IMR-90 (cell line): ENCODE results near the gene UTP14A. TPM values are rescaled to one million over a fixed set of nuclear protein-coding genes. Genes with fewer than 3 reads are reported as not detected.

Experiments
- ATAC-seq: fragments of 200-7000 bp; cut with Tn5 transposase; 2 replicates; pipeline ENCODE4 v1.9.1; 2020; ENCODE audit warnings: low read depth, mild to moderate bottlenecking, moderate library complexity
- BruUV-seq: library from RNA; stranded (reverse); fragments of 400-500 nt; replicated peaks from 2 replicates; lab custom pipeline; 2021; lab: Mats Ljungman, UMichigan
- CTCF ChIA-PET: fragments of 300-600 bp; formaldehyde crosslinking; extraction: SDS; loops from one replicate; lab custom pipeline; 2021; ENCODE audit warnings: antibody characterized with exemption; lab: Yijun Ruan, JAX
- POLR2A ChIA-PET: fragments of 300-600 bp; sonication (Branson Sonifier 250); formaldehyde crosslinking; loops from one replicate; lab custom pipeline; 2022; ENCODE audit warnings: antibody characterized with exemption; ENCODE audit not compliant: unreplicated experiment; lab: Charles Lee
- DNase-seq: peaks from one replicate; pipeline ENCODE4 v3.0.0; 2013
- H2AFZ ChIP-seq: replicated peaks from 2 replicates; pipeline ENCODE3; 2013; ENCODE audit warnings: low read length, mild to moderate bottlenecking; ENCODE audit not compliant: poor library complexity
- H2AK5ac ChIP-seq: 2 replicates; pipeline ENCODE4 v1.6.1; 2013; ENCODE audit warnings: low read depth, low read length, inconsistent platforms
- H2AK9ac ChIP-seq: replicated peaks from 2 replicates; pipeline ENCODE3; 2013; ENCODE audit warnings: mild to moderate bottlenecking, low read depth, low read length, moderate library complexity; ENCODE audit not compliant: poor library complexity
- H2BK120ac ChIP-seq: 2 replicates; pipeline ENCODE4 v1.6.1; 2013; ENCODE audit warnings: low read depth, low read length, inconsistent platforms
- H2BK15ac ChIP-seq: 3 replicates; pipeline ENCODE4 v1.6.1; 2013; ENCODE audit warnings: low read depth, low read length, inconsistent platforms
- H2BK20ac ChIP-seq: 2 replicates; pipeline ENCODE4 v1.6.1; 2013; ENCODE audit warnings: low read depth, mild to moderate bottlenecking, inconsistent platforms, low read length, moderate library complexity
- H2BK5ac ChIP-seq: 2 replicates; pipeline ENCODE4 v1.6.1; 2013; ENCODE audit warnings: mild to moderate bottlenecking, low read depth, low read length, inconsistent platforms; ENCODE audit not compliant: poor library complexity, severe bottlenecking
- H3K14ac ChIP-seq: replicated peaks from 2 replicates; pipeline ENCODE4 v1.6.1; 2013; ENCODE audit warnings: low read depth, low read length, inconsistent platforms
- H3K18ac ChIP-seq: 2 replicates; pipeline ENCODE4 v1.6.1; 2013; ENCODE audit warnings: low read depth, low read length, control low read depth
- H3K23ac ChIP-seq: 2 replicates; pipeline ENCODE4 v1.6.1; 2013; ENCODE audit warnings: low read depth, low read length, inconsistent platforms
- H3K27ac ChIP-seq: 2 replicates; pipeline ENCODE4 v1.5.1; 2013; ENCODE audit warnings: mild to moderate bottlenecking, control low read depth, low read length; ENCODE audit not compliant: insufficient read depth
- H3K27me3 ChIP-seq: 2 replicates; pipeline ENCODE4 v1.6.1; 2013; ENCODE audit warnings: low read length; ENCODE audit not compliant: control insufficient read depth, insufficient read depth
- H3K36me3 ChIP-seq: 2 replicates; pipeline ENCODE4 v1.6.1; 2013; ENCODE audit warnings: low read length, mixed read lengths; ENCODE audit not compliant: control insufficient read depth, insufficient read depth
- H3K4ac ChIP-seq: 2 replicates; pipeline ENCODE4 v1.6.1; 2013; ENCODE audit warnings: low read depth, low read length, inconsistent platforms
- H3K4me1 ChIP-seq: 2 replicates; pipeline ENCODE4 v1.6.1; 2013; ENCODE audit warnings: low read length, mixed read lengths; ENCODE audit not compliant: control insufficient read depth, insufficient read depth
- H3K4me2 ChIP-seq: 2 replicates; pipeline ENCODE4 v1.6.1; 2013; ENCODE audit warnings: low read depth, mild to moderate bottlenecking, control low read depth, low read length, moderate library complexity
- H3K4me3 ChIP-seq: 2 replicates; pipeline ENCODE4 v1.5.1; 2013; ENCODE audit warnings: low read depth, mild to moderate bottlenecking, control low read depth, low read length, moderate library complexity; ENCODE audit not compliant: insufficient read depth
- H3K56ac ChIP-seq: 2 replicates; pipeline ENCODE4 v1.6.1; 2013; ENCODE audit warnings: low read length, inconsistent platforms; ENCODE audit not compliant: insufficient read depth; ENCODE audit errors: extremely low read depth
- H3K79me1 ChIP-seq, 2 experiments: 2 replicates each; pipeline ENCODE4 v1.6.1; 2013; ENCODE audit warnings: low read length in 2 of 2, inconsistent platforms in 1 of 2, low read depth in 1 of 2
- H3K9ac ChIP-seq: 2 replicates; pipeline ENCODE4 v1.6.1; 2013; ENCODE audit warnings: low read depth, low read length, control low read depth
- H3K9me1 ChIP-seq: 2 replicates; pipeline ENCODE4 v1.6.1; 2013; ENCODE audit warnings: low read length, inconsistent platforms; ENCODE audit not compliant: insufficient read depth
- H3K9me3 ChIP-seq: 2 replicates; pipeline ENCODE4 v1.6.1; 2013; ENCODE audit warnings: low read length; ENCODE audit not compliant: control insufficient read depth, insufficient read depth
- H4K20me1 ChIP-seq: 2 replicates; pipeline ENCODE4 v1.6.1; 2013; ENCODE audit warnings: low read length, inconsistent platforms; ENCODE audit not compliant: insufficient read depth
- H4K5ac ChIP-seq: 2 replicates; pipeline ENCODE4 v1.6.1; 2013; ENCODE audit warnings: mild to moderate bottlenecking, low read depth, low read length, control low read depth
- H4K8ac ChIP-seq, 2 experiments: 2 replicates each; pipeline ENCODE4 v1.6.1; 2013; ENCODE audit warnings: low read depth in 2 of 2, low read length in 2 of 2, control low read depth in 1 of 2, inconsistent platforms in 1 of 2
- H4K91ac ChIP-seq: 2 replicates; pipeline ENCODE4 v1.6.1; 2013; ENCODE audit warnings: low read depth, low read length, inconsistent platforms; ENCODE audit not compliant: insufficient read depth
- BHLHE40 ChIP-seq: fragments of 150-350 bp; IDR thresholded peaks from 2 replicates; pipeline ENCODE4 v1.6.1; 2016; ENCODE audit warnings: mild to moderate bottlenecking, low read depth, low read length
- ELK1 ChIP-seq: fragments of 150-350 bp; IDR thresholded peaks from 2 replicates; pipeline ENCODE4 v1.6.1; 2016; ENCODE audit warnings: low read depth, mild to moderate bottlenecking, low read length, moderate library complexity, borderline replicate concordance
- MAZ ChIP-seq: IDR thresholded peaks from 2 replicates; pipeline ENCODE4 v1.6.1; 2012; ENCODE audit warnings: low read depth, mild to moderate bottlenecking, low read length, improper control_type of control experiment, moderate library complexity, borderline replicate concordance
- MXI1 ChIP-seq: IDR thresholded peaks from 2 replicates; pipeline ENCODE4 v1.6.1; 2012; ENCODE audit warnings: low read depth, mild to moderate bottlenecking, low read length, moderate library complexity, borderline replicate concordance
- NFE2L2 ChIP-seq: fragments of 150-350 bp; IDR thresholded peaks from 2 replicates; pipeline ENCODE4 v1.6.1; 2016; ENCODE audit warnings: low read depth, mild to moderate bottlenecking, low read length
- POLR2A ChIP-seq: IDR thresholded peaks from 2 replicates; pipeline ENCODE4 v1.6.1; 2012; ENCODE audit warnings: mild to moderate bottlenecking, low read depth, low read length
- RFX5 ChIP-seq: IDR thresholded peaks from 2 replicates; pipeline ENCODE4 v1.8.0; 2012; ENCODE audit warnings: low read depth, mild to moderate bottlenecking, low read length, moderate library complexity
- whole genome bisulfite sequencing, 2 experiments: methylation state at CpG; one replicate each; pipeline versions ENCODE4 v1.1.5 to v1.1.7; 2013; ENCODE audit warnings: missing lambda C conversion rate in 2 of 2; ENCODE audit not compliant: insufficient read length in 1 of 2; ENCODE audit errors: extremely low coverage in 2 of 2; 5-methylcytosine and 5-hydroxymethylcytosine counted together
- dilution Hi-C: fragments of 300-500 bp; cut with HindIII; formaldehyde crosslinking; loops from one replicate; pipeline ENCODE4 v1.14.3; 2018; ENCODE audit warnings: low sequenced_read_pairs; ENCODE audit not compliant: unreplicated experiment
- in situ Hi-C: fragments of 300-500 bp; cut with MboI; formaldehyde crosslinking; loops from 3 replicates; pipeline ENCODE4 v1.14.3; 2019; ENCODE audit warnings: low sequenced_read_pairs, inconsistent platforms, mixed read lengths
- intact Hi-C: fragments of 100-400 bp; cut with micrococcal nuclease; formaldehyde crosslinking; loops from 2 replicates; pipeline ENCODE4 v1.10.0; 2022
- polyA plus RNA-seq, 3 experiments: library from polyadenylated mRNA; depleted of rRNA; stranded (reverse); fragments of >200 nt; gene quantifications; 2 replicates each; pipeline ENCODE4 v1.2.3, GENCODE V29; 2012; ENCODE audit warnings: low replicate concordance in 1 of 3
- total RNA-seq: library from RNA; depleted of rRNA; stranded (reverse); fragments of >200 nt; gene quantifications from 2 replicates; pipeline ENCODE4 v1.2.3, GENCODE V29; 2012

Gene UTP14A
- total and polyA plus RNA-seq, 2 of the 4 experiments (the other 2 are of a cell fraction) = 13.8 to 15.2 TPM

GRCh38 chrX:129931411-129932015 lies 25.5 kb downstream of the UTP14A start:
- Histone ChIP-seq H3K4ac (peak overlapping the region; percentile 97), H2AFZ (peak overlapping the region; percentile 93), H4K91ac (peak overlapping the region; percentile 90), H3K23ac (no peak overlapping the region; the same call in 1 of the 2 replicates), H3K4me1 (no peaks in the 10 kb centered on the region), H2BK20ac (peak overlapping the region; percentile 55; the same call in 1 of the 2 replicates), H2BK120ac (peak overlapping the region; percentile 65), H4K5ac (peak overlapping the region; percentile 91), H3K18ac (peak overlapping the region; percentile 76), H3K9me1 (no peaks in the 10 kb centered on the region), H4K8ac (peak overlapping the region; percentile 92 to 93; a peak in 2 of 4 replicates), H2BK5ac (peak overlapping the region; percentile 73), H3K9ac (peak overlapping the region; percentile 96), H3K4me3 (peak overlapping the region; percentile 72), H3K36me3 (peaks cover 3% of the 10 kb centered on the region; the same call in 1 of the 2 replicates), H3K27ac (peak overlapping the region; percentile 91), H2AK5ac (peak overlapping the region; percentile 70; the same call in 1 of the 2 replicates), H2BK15ac (peak overlapping the region; percentile 89; the same call in 1 of the 3 replicates), H3K79me1 (peaks cover 0 to 4% of the 10 kb centered on the region in 2 experiments; a peak in 1 of 4 replicates), H3K4me2 (peak overlapping the region; percentile 78), H3K14ac (peak overlapping the region; percentile 96), H3K9me3 (no peaks in the 10 kb centered on the region), H4K20me1 (no peaks in the 10 kb centered on the region), H2AK9ac (peak overlapping the region; percentile 94), H3K56ac (peak overlapping the region; percentile 82), H3K27me3 (peaks cover 25% of the 10 kb centered on the region)
- TF ChIP-seq POLR2A (peak; percentile 47), NFE2L2 (no peak), ELK1 (no peak), BHLHE40 (peak; percentile 60; the same call in 1 of the 2 replicates), MAZ (peak; percentile 74; the same call in 1 of the 2 replicates), RFX5 (peak; percentile 54; the same call in 1 of the 2 replicates), MXI1 (no peak)
- dilution Hi-C loops (no loop called here), in situ Hi-C loops (no loop called here), intact Hi-C loops (loop anchor here (1.0 to 2.0 kb wide), 3 partner anchors 51 to 129 kb away; partner anchors contain the start of gene BCORL1)
- DNase-seq (peak; percentile 84), ATAC-seq (peak; percentile 85)
- 39% methylated on average over 24 of the region's 41 CpGs; no CpG with 5 or more reads in 1 of the 2 experiments for WGBS, 2 experiments
- CTCF ChIA-PET = interaction anchor here (1.2 kb wide), 1 partner anchor 129 kb away, joined by 5 read pairs; no protein-coding TSS in a partner anchor
- BruUV-seq = no TSS peak
- POLR2A ChIA-PET = interaction anchor here (0.5 kb wide), 1 partner anchor 16 kb away, joined by 4 read pairs; no protein-coding TSS in a partner anchor
